ENCODE measurements around the gene C1orf198.
"Not testable (repeated sequence)": the region's sequence is repeated elsewhere in the genome, so short reads cannot be mapped to it uniquely, and the experiment has no call there.

The C1orf198 gene

DNA sequence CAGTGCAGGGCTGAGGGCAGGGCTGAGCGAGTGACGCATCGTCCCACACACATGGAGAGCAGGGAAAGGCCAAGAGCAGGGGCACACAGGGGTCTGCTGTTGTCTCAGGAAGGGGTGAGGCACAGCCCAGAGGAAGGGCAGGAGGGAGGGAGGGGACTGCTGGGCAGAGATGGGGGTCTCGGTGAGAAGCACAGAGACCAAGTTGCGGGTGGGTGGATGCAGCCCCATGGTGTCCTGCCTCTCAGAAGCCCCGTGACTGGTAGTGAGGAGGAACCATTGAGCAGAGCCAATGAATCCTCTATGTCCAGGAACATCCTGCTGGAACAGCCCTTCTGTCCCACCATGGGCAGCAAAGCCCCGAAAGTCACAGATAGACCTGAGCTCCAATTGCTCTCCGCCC is 17.8 kb downstream of the C1orf198 start:
- Mint-ChIP-seq H3K9me3 (no peaks in the 10 kb centered on the region), H3K4me3 (no peak overlapping the region), H3K36me3 (ENCODE audit: insufficient read depth) (no peaks in the 10 kb centered on the region), H3K4me1 (ENCODE audit: low read depth in 2 of 2) (no peaks in the 10 kb centered on the region), H3K27ac (no peak overlapping the region), H3K27me3 (no peaks in the 10 kb centered on the region)
- DNase-seq = no peak
- ATAC-seq (replicated peaks) = no peak

DNA sequence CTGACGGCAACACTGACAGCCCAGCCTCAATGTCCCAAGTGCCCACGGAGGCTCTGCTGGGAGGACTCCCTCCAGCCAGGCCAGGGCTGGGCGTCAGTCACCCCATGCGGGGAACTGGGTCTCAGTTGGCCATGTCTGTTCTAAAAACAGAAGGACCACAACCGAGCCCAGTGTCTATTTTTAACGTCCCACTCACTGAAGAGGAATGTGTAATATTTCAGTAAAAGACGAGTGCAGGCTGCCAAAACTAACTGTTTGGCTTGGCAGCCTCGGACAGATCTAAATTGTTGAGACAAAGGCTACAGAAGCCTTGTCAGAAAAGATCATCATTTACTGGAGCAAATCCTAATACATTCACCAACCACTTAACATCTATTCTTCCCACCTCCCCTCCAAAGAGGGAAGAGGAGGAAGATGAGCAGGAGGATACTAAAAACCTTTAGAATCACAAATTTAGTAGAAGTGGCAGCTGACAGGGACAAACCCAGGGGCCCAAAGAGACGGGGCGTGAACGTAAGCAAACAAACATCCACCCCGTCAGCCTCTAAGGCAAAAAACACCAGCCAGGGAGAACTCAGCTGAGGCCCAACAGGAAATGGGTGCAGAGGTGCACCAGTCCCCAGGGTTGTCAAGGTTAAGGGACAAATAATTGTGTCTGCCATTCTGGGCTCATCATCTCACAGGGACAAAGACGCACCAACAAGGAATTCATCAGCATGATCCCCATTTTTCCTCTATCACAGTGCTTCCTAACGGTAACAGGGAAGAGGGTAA is 18.7 kb downstream of the C1orf198 start:
- no peaks in the 10 kb centered on the region for H3K36me3 Mint-ChIP-seq (ENCODE audit: insufficient read depth)

DNA sequence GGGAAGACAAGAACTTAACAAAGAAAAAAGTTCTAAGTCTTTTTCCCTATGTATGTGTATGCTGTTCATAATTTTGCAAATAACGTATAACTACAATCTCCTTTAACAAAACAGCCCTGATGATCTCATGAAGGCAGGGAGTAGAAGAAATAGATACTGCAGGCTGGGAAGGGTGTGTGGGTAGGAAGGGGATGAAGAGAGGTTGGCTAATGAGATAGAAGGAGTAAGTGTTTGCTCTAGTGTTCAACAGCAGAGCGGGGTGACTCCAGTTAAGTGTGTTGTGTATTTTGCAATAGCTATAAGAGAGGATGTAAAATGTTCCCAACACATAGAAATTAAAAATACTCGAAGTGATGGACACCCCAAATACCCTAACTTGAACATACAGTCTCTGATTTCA is 20.1 kb downstream of the C1orf198 start:
- no peak overlapping the region for H3K27ac Mint-ChIP-seq
- no peak for DNase-seq
- H3K27me3 Mint-ChIP-seq = no peaks in the 10 kb centered on the region
- ATAC-seq (replicated peaks) = no peak
- no peak overlapping the region for H3K4me3 Mint-ChIP-seq
- no peaks in the 10 kb centered on the region for H3K4me1 Mint-ChIP-seq (ENCODE audit: low read depth in 2 of 2)
- peaks cover 3% of the 10 kb centered on the region for H3K36me3 Mint-ChIP-seq (ENCODE audit: insufficient read depth)
- H3K9me3 Mint-ChIP-seq = no peaks in the 10 kb centered on the region

More for the DNA sequence above, 18.7 kb downstream of the C1orf198 start:
- no peak for DNase-seq
- Mint-ChIP-seq H3K9me3 (no peaks in the 10 kb centered on the region), H3K27ac (no peak overlapping the region), H3K27me3 (no peaks in the 10 kb centered on the region), H3K4me1 (ENCODE audit: low read depth in 2 of 2) (no peaks in the 10 kb centered on the region), H3K4me3 (no peak overlapping the region)
- no peak for ATAC-seq (replicated peaks)

DNA sequence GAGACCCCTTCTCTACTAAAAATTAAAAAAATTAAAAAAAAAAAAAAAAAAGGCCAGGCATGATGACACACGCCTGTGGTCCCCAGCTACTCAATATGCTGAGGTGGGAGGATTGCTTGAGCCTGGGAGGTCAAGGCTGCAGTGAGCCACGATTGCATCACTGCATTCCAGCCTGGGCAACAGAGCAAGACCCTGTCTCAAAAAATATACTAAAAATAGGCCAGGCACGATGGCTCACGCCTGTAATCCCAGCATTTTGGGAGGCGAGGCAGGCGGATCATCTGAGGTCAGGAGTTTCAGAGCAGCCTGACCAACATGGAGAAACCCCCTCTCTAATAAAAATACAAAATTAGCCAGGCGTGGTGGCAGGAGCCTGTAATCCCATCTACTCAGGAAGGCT is 23.1 kb downstream of the C1orf198 start:
- not testable (repeated sequence) for H3K27ac Mint-ChIP-seq; ATAC-seq (replicated peaks); H3K36me3 Mint-ChIP-seq (ENCODE audit: insufficient read depth); H3K9me3 Mint-ChIP-seq; H3K4me3 Mint-ChIP-seq; DNase-seq; H3K4me1 Mint-ChIP-seq (ENCODE audit: low read depth in 2 of 2); H3K27me3 Mint-ChIP-seq

DNA sequence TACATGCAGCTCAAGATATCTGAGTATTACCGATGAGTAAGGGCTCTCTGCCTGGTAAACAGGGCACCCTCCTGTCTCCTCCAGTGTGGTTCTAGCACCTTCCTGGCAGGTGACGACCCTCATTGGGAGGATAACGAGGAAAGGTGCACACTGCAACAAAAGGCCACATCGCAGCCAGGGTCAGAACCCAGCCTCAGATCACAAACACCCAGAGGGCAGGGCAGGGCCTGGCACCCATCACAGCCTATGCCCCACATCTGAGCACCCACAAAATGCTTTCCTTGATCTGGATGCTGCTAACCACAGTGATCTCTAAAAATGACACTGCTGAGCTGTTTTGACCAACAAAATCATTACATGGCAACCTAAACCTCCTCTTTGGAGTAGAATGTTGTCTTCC is 23.8 kb downstream of the C1orf198 start:
- no peak overlapping the region for H3K27ac Mint-ChIP-seq
- peaks cover 3% of the 10 kb centered on the region for H3K36me3 Mint-ChIP-seq (ENCODE audit: insufficient read depth)
- no peak for ATAC-seq (replicated peaks)

DNA sequence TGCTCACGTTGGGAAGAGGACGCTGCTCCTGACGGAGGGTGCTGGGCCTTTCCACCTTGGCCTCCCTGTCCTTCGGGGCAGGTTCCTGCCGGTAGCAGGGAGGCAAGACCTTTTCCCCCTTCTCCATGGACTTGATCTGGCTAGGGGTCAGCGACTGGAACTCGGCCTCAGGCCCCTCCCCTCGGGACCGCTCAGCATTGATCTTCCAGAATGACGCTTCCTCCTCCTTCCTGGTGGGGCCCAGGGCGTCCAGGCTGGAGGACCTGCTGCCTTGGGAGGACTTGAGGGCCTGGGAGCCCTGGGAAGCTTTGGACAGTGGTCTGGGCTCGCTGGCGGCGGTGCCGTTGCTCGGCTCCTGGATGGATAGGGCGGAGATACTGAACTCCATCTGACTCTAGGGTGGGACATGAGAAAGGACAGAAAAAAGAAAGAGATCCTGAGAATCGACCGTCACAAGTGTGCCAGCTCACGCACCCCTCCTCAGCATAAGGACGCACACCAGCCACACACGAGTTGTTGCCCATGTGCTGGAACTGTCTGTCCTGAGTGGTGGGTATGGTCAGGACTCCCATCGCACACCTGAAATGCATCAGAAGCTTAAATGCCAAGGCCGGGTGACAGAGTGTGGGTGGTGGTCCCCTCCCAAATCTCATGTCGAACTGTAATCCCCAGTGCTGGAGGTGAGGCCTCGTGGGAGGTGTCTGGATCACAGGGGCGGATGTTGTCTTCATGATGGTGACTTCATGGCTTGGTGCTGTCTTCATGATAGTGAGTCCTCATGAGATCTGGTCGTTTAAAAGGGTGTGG is 24.6 kb downstream of the C1orf198 start:
- Mint-ChIP-seq H3K36me3 (ENCODE audit: insufficient read depth) (peaks cover 3% of the 10 kb centered on the region), H3K4me3 (no peak overlapping the region), H3K27me3 (no peaks in the 10 kb centered on the region), H3K9me3 (no peaks in the 10 kb centered on the region), H3K4me1 (ENCODE audit: low read depth in 2 of 2) (no peaks in the 10 kb centered on the region), H3K27ac (no peak overlapping the region)
- ATAC-seq (replicated peaks) (no peak), DNase-seq (no peak)

More for the DNA sequence above, 23.8 kb downstream of the C1orf198 start:
- no peaks in the 10 kb centered on the region for H3K4me1 Mint-ChIP-seq (ENCODE audit: low read depth in 2 of 2)
- no peaks in the 10 kb centered on the region for H3K27me3 Mint-ChIP-seq
- no peaks in the 10 kb centered on the region for H3K9me3 Mint-ChIP-seq
- no peak for DNase-seq
- no peak overlapping the region for H3K4me3 Mint-ChIP-seq

DNA sequence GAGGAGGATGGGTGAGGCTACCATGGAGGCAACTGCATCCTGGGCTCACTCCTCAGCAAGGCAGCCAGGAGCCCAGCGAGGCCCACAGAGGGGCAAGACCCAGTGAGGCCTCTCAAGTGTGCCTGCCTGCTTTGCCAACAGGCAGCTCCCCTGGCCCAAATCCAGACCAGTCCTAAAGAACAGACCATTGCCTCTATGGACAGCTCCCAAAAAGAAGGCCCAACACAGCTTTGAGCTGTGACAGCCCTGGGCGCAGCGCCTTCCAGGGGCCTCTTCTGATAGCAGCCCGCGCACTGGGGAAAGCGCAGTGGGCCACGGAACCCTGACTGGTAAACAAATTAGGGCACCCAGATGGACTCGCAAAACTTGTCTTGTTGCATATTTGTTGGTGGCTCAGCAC is 25.5 kb downstream of the C1orf198 start:
- H3K4me1 Mint-ChIP-seq (ENCODE audit: low read depth in 2 of 2) = no peaks in the 10 kb centered on the region
- ATAC-seq (replicated peaks) (no peak), DNase-seq (no peak)
- H3K27ac Mint-ChIP-seq = no peak overlapping the region
- no peaks in the 10 kb centered on the region for H3K9me3 Mint-ChIP-seq
- H3K4me3 Mint-ChIP-seq = no peak overlapping the region
- H3K27me3 Mint-ChIP-seq = no peaks in the 10 kb centered on the region
- H3K36me3 Mint-ChIP-seq (ENCODE audit: insufficient read depth) = peaks cover 7% of the 10 kb centered on the region

DNA sequence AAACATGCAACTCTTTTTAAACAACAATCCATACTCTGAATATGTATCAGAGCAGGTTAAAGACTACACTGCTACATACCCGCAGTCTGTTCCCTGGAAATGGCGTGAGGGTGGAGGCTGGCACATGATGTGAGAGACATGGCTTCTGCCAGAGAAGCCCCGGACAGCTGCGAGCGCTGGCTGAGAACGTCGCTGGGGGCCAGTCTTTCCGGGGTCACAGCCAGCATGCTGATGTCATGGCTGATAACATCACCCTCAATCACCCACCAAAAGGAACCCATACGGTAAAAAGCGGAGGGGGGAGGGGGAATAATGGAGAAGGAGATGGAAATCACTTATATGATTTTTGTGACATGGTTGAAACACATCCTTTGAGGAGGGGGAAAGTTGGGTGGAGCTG is 29.1 kb downstream of the C1orf198 start:
- no peak for ATAC-seq (replicated peaks)
- no peak for DNase-seq
- peaks cover 12% of the 10 kb centered on the region for H3K36me3 Mint-ChIP-seq (ENCODE audit: insufficient read depth)
- no peak overlapping the region for H3K4me3 Mint-ChIP-seq
- H3K27ac Mint-ChIP-seq = no peak overlapping the region
- peaks cover 6 to 11% of the 10 kb centered on the region in 2 donors for H3K27me3 Mint-ChIP-seq
- no peaks in the 10 kb centered on the region for H3K4me1 Mint-ChIP-seq (ENCODE audit: low read depth in 2 of 2)
- no peaks in the 10 kb centered on the region for H3K9me3 Mint-ChIP-seq

DNA sequence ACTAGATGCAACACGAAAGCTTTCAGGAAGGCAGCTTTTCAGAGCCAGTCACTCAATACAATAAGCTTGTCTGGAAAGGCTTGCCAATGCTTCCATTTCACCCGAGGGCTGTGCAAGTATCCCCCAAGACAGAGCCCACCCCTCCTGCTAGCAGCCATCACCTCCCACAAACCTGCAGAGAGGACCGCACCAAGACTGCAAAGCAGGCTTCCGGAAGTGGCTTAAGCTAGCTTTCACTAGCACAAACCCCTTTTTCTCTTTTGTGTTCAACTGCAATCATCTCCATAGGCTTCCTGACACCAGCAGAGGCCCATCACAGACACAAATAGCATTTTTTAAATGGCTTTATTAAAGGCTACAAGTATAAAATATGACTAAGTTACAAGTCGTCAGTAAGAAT is 31.5 kb downstream of the C1orf198 start:
- Mint-ChIP-seq H3K27ac (no peak overlapping the region), H3K36me3 (ENCODE audit: insufficient read depth) (peaks cover 11% of the 10 kb centered on the region), H3K4me3 (no peak overlapping the region), H3K4me1 (ENCODE audit: low read depth in 2 of 2) (no peaks in the 10 kb centered on the region), H3K27me3 (peaks cover 30 to 31% of the 10 kb centered on the region in 2 donors), H3K9me3 (no peaks in the 10 kb centered on the region)
- no peak for ATAC-seq (replicated peaks)
- DNase-seq = no peak

DNA sequence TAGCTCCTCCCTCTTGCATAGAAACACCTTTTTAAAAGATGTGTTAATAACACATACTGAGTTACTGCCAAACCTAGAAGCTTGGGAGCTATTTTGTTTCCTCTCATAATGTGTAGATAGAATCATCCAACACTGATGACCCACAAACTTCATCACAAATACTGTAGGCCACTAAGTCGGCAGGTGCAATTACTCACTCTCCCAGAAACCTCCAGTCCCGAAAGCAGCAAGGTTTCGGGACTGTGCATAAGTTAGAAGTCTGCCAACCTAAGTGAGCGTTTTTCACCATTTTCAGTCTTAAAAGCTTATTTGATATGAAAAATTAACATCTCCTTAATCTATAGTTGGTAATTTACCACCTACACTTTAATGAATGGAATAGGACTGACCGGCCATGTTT is 32.0 kb downstream of the C1orf198 start:
- Mint-ChIP-seq H3K27ac (no peak overlapping the region), H3K9me3 (no peaks in the 10 kb centered on the region), H3K4me1 (ENCODE audit: low read depth in 2 of 2) (no peaks in the 10 kb centered on the region), H3K4me3 (no peak overlapping the region), H3K27me3 (peaks cover 32% of the 10 kb centered on the region in 2 donors), H3K36me3 (ENCODE audit: insufficient read depth) (peaks cover 11% of the 10 kb centered on the region)
- DNase-seq = no peak
- ATAC-seq (replicated peaks) = no peak

DNA sequence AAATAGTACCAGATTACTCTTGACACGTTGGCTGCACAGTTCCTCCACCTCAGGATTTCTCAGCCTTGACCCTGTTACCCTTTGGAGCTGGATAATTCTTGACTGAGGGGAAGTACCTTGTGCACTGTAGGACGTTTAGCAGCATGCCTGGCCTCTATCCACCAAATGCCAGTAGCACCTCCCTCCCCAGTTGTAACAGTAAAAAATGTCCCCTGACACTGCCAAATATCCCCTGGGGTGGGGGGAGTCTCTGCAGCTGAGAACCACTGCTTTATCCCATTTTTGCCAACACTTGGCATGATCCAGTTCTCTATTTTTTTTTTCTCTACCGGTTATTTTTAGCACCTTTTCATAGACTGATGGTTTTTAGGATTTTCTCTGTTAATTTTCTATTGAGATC is 34.0 kb downstream of the C1orf198 start:
- H3K27ac Mint-ChIP-seq = no peak overlapping the region
- ATAC-seq (replicated peaks) = no peak
- H3K4me1 Mint-ChIP-seq (ENCODE audit: low read depth in 2 of 2) = no peaks in the 10 kb centered on the region
- H3K27me3 Mint-ChIP-seq = peaks cover 32% of the 10 kb centered on the region in 2 donors
- H3K9me3 Mint-ChIP-seq = no peaks in the 10 kb centered on the region
- H3K36me3 Mint-ChIP-seq (ENCODE audit: insufficient read depth) = peaks cover 11% of the 10 kb centered on the region
- H3K4me3 Mint-ChIP-seq = no peak overlapping the region
- no peak for DNase-seq

DNA sequence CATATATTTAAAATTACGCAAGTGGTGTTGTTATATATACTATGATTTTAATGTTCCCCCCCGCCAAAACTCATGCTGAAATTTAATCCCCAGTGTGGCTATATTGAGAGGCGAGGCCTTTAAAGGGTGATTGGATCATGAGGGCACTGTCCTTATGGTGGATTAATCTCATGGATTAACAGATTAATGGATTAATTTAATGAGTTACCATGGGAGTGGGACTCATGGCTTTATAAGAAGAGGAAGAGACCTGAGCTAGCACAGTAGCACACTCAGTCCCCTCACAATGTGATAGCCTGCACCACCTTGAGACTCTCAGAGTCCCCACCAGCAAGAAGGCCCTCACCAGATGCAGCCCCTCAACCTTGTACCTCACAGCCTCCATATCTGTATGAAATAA is 34.8 kb downstream of the C1orf198 start:
- DNase-seq (no peak), ATAC-seq (replicated peaks) (no peak)
- peaks cover 11% of the 10 kb centered on the region for H3K36me3 Mint-ChIP-seq (ENCODE audit: insufficient read depth)
- H3K4me1 Mint-ChIP-seq (ENCODE audit: low read depth in 2 of 2) = no peaks in the 10 kb centered on the region
- H3K27ac Mint-ChIP-seq = no peak overlapping the region
- no peaks in the 10 kb centered on the region for H3K9me3 Mint-ChIP-seq
- H3K27me3 Mint-ChIP-seq = peaks cover 32% of the 10 kb centered on the region in 2 donors
- H3K4me3 Mint-ChIP-seq = no peak overlapping the region

DNA sequence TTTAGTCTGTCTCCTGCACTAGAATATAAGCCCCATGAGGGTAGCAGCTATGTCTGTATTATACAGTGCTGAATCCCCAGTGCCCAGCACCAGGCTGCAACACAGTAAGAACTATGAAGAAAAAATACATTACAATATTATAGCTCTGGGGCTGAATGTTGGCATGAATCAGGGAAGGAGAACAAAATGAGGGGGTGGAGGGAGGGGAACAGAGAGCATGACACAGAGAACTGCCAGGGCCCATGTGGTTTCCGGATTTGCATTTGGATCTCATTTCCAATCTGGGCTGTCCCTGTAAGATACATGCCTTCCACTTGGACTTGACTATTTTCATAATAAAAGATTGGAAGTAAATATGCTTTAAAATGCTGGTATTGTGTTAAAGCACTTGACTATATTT is 35.8 kb downstream of the C1orf198 start:
- Mint-ChIP-seq H3K27me3 (peaks cover 32 to 36% of the 10 kb centered on the region in 2 donors), H3K4me3 (no peak overlapping the region), H3K27ac (no peak overlapping the region), H3K36me3 (ENCODE audit: insufficient read depth) (peaks cover 7% of the 10 kb centered on the region), H3K4me1 (ENCODE audit: low read depth in 2 of 2) (no peaks in the 10 kb centered on the region), H3K9me3 (no peaks in the 10 kb centered on the region)
- ATAC-seq (replicated peaks) = no peak
- DNase-seq = no peak

DNA sequence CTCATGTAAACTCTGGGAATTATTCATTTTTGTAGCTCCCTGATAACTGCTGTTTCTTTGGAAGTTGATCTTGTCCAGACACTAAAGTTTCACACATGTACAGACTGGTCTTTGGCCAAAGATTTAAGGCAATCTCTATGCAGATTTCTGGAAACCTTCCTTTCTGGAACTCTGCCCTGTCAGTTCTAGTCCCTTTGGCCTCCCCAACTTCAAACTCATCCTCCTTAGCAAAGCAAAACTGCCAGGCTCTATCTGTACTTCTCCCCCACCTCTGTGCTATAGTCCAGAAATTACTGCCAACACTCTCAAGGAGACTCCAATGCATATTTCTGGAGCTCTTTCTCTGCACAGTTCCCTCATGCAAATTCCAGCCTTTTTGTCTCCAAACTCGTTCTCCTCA is 36.5 kb downstream of the C1orf198 start:
- no peak overlapping the region for H3K4me3 Mint-ChIP-seq
- no peak overlapping the region for H3K27ac Mint-ChIP-seq
- ATAC-seq (replicated peaks) (no peak), DNase-seq (no peak)
- peaks cover 32 to 43% of the 10 kb centered on the region in 2 donors for H3K27me3 Mint-ChIP-seq
- no peaks in the 10 kb centered on the region for H3K4me1 Mint-ChIP-seq (ENCODE audit: low read depth in 2 of 2)
- H3K9me3 Mint-ChIP-seq = no peaks in the 10 kb centered on the region
- H3K36me3 Mint-ChIP-seq (ENCODE audit: insufficient read depth) = peaks cover 2% of the 10 kb centered on the region

All from effector memory CD8-positive, alpha-beta T cell (primary cell).